Metanephros (tissue), 2 donors: ENCODE results near the gene PRSS1. TPM values are rescaled to one million over a fixed set of nuclear protein-coding genes. Genes with fewer than 3 reads are reported as not detected.

ENCODE experiments used
- small RNA-seq: library from RNA; depleted of rRNA; stranded (forward); fragments of <200 nt; gene quantifications from one replicate; pipeline ENCODE3, GENCODE V24; 2014; ENCODE audit warnings: low replicate concordance
- total RNA-seq: library from RNA; depleted of rRNA; stranded (reverse); fragments of >200 nt; gene quantifications from one replicate; pipeline ENCODE4 v1.2.3, GENCODE V29; 2014

Gene PRSS1
- 0.41 TPM for total RNA-seq

GRCh38 chr7:142749218-142749993 is at the start of gene PRSS1:
Gene PRSS1, plus strand, starts transcription at chr7:142749472. Its CDS starts 13 bp downstream, at chr7:142749485.

GRCh38 chr7:142770661-142771352 is 21.5 kb downstream of the PRSS1 start, which contains the start of gene PRSS2:
Gene PRSS2, plus strand, starts transcription at chr7:142770970. Its CDS starts 13 bp downstream, at chr7:142770983.

Small RNA genes within 50 kb of the gene (small RNA-seq; reads per million reads assigned to genes)
- gene TRBD1 (not detected), gene TRBJ1-1 (not detected), gene TRBJ1-2 (not detected), gene TRBJ1-3 (not detected), gene TRBJ1-4 (not detected), gene TRBJ1-5 (not detected), gene TRBJ1-6 (not detected), gene TRBJ2-1 (not detected), gene TRBJ2-2 (not detected), gene TRBJ2-2P (not detected), gene TRBJ2-3 (not detected), gene TRBJ2-4 (not detected), gene TRBJ2-5 (not detected), gene TRBJ2-6 (not detected), gene TRBJ2-7 (not detected)

Other genes starting within 250 kb of the PRSS1 start
- gene PRSS2, start 21.5 kb downstream of the PRSS1 start, total RNA-seq, result 0.58 TPM
- 17.6 TPM for gene EPHB6, start 105.6 kb downstream of the PRSS1 start, total RNA-seq
- gene TRPV6, start 136.3 kb downstream of the PRSS1 start, total RNA-seq, result 5.2 TPM
- gene TRPV5, start 184.3 kb downstream of the PRSS1 start, total RNA-seq, result 1.1 TPM
- not detected for gene LLCFC1, start 190.0 kb downstream of the PRSS1 start, total RNA-seq
- gene KEL, start 212.9 kb downstream of the PRSS1 start, total RNA-seq, result 3.2 TPM